Nephron progenitor cell (in vitro differentiated cells): Measurements from ENCODE around the gene MAMLD1.

ENCODE experiments used
- DNase-seq: peaks from one replicate; pipeline ENCODE4 v3.0.0; 2021
- H3K27ac Mint-ChIP-seq: 2 replicates; pipeline ENCODE4 v1.8.0; 2021; ENCODE audit warnings: mild to moderate bottlenecking, moderate library complexity, mixed read lengths
- H3K27me3 Mint-ChIP-seq: 2 replicates; pipeline ENCODE4 v1.8.0; 2021; ENCODE audit warnings: mild to moderate bottlenecking, low read depth, mixed read lengths; ENCODE audit not compliant: poor library complexity
- H3K36me3 Mint-ChIP-seq: 2 replicates; pipeline ENCODE4 v1.8.0; 2021; ENCODE audit warnings: low read depth, mixed read lengths
- H3K4me1 Mint-ChIP-seq: 2 replicates; pipeline ENCODE4 v1.8.0; 2021; ENCODE audit warnings: mixed read lengths
- H3K4me3 Mint-ChIP-seq: 2 replicates; pipeline ENCODE4 v1.8.0; 2021; ENCODE audit warnings: mild to moderate bottlenecking, moderate library complexity, mixed read lengths
- H3K9me3 Mint-ChIP-seq: 2 replicates; pipeline ENCODE4 v1.8.0; 2021; ENCODE audit warnings: mild to moderate bottlenecking, moderate library complexity, mixed read lengths
- CTCF ChIP-seq: fragments of 200-600 bp; sonication (generic); IDR thresholded peaks from 2 replicates; pipeline ENCODE4 v1.5.0; 2021; ENCODE audit warnings: antibody characterized with exemption

Gene MAMLD1

GRCh38 chrX:150436195-150436594 lies 73.1 kb downstream of the MAMLD1 start:
- H3K4me1 Mint-ChIP-seq = no peaks in the 10 kb centered on the region
- H3K4me3 Mint-ChIP-seq = no peak overlapping the region
- H3K27ac Mint-ChIP-seq = no peak overlapping the region
- peaks cover 64% of the 10 kb centered on the region for H3K9me3 Mint-ChIP-seq
- H3K36me3 Mint-ChIP-seq = no peaks in the 10 kb centered on the region
- H3K27me3 Mint-ChIP-seq = peaks cover 8% of the 10 kb centered on the region
- DNase-seq = no peak
- TF ChIP-seq CTCF = no peak

- no peak overlapping the region for H3K27ac Mint-ChIP-seq
- no peak for TF ChIP-seq CTCF
- H3K36me3 Mint-ChIP-seq = no peaks in the 10 kb centered on the region
- no peaks in the 10 kb centered on the region for H3K4me1 Mint-ChIP-seq
- peaks cover 8% of the 10 kb centered on the region for H3K27me3 Mint-ChIP-seq
- DNase-seq = no peak
- peaks cover 74% of the 10 kb centered on the region for H3K9me3 Mint-ChIP-seq
- H3K4me3 Mint-ChIP-seq = no peak overlapping the region
Observed at GRCh38 chrX:150438165-150438564, 75.0 kb downstream of the MAMLD1 start.

GRCh38 chrX:150446151-150446550 lies 83.0 kb downstream of the MAMLD1 start:
- Mint-ChIP-seq H3K4me3 (no peak overlapping the region), H3K4me1 (no peaks in the 10 kb centered on the region), H3K9me3 (peaks cover 30% of the 10 kb centered on the region), H3K27me3 (no peaks in the 10 kb centered on the region), H3K27ac (no peak overlapping the region), H3K36me3 (no peaks in the 10 kb centered on the region)
- DNase-seq = no peak
- TF ChIP-seq CTCF = no peak

- H3K27ac Mint-ChIP-seq = no peak overlapping the region
- no peaks in the 10 kb centered on the region for H3K4me1 Mint-ChIP-seq
- no peaks in the 10 kb centered on the region for H3K36me3 Mint-ChIP-seq
- DNase-seq = no peak
- TF ChIP-seq CTCF = no peak
- no peak overlapping the region for H3K4me3 Mint-ChIP-seq
- peaks cover 22% of the 10 kb centered on the region for H3K9me3 Mint-ChIP-seq
- H3K27me3 Mint-ChIP-seq = no peaks in the 10 kb centered on the region
Observed at GRCh38 chrX:150446995-150447394, 83.9 kb downstream of the MAMLD1 start.

GRCh38 chrX:150449313-150449712 lies 86.2 kb downstream of the MAMLD1 start:
- no peak for DNase-seq
- Mint-ChIP-seq H3K4me3 (no peak overlapping the region), H3K27ac (no peak overlapping the region), H3K4me1 (peaks cover 6% of the 10 kb centered on the region), H3K36me3 (no peaks in the 10 kb centered on the region), H3K9me3 (peaks cover 26% of the 10 kb centered on the region), H3K27me3 (no peaks in the 10 kb centered on the region)
- no peak for TF ChIP-seq CTCF

- no peak for DNase-seq
- Mint-ChIP-seq H3K4me3 (no peak overlapping the region), H3K27me3 (no peaks in the 10 kb centered on the region), H3K9me3 (peaks cover 25% of the 10 kb centered on the region), H3K4me1 (peaks cover 6% of the 10 kb centered on the region), H3K36me3 (no peaks in the 10 kb centered on the region), H3K27ac (no peak overlapping the region)
- no peak for TF ChIP-seq CTCF
Observed at GRCh38 chrX:150450519-150451177, 87.5 kb downstream of the MAMLD1 start.
